GM23338 (cell line): ENCODE data around the gene TNFRSF4. TPM values are rescaled to one million over a fixed set of nuclear protein-coding genes. Genes with fewer than 3 reads are reported as not detected.

Source experiments
- ATAC-seq: fragments of 200-7000 bp; cut with Tn5 transposase; 3 replicates; pipeline ENCODE4 v1.9.1; 2020
- DNase-seq: peaks from one replicate; pipeline ENCODE4 v3.0.0-alpha.2; 2015; ENCODE audit warnings: low spot score
- H2AFZ ChIP-seq: fragments of 200-600 bp; sonication (generic); 2 replicates; pipeline ENCODE4 v1.8.0; 2016; ENCODE audit warnings: antibody characterized with exemption, mild to moderate bottlenecking, moderate library complexity
- H3F3A ChIP-seq: fragments of 200-600 bp; sonication (generic); replicated peaks from 2 replicates; pipeline ENCODE4 v1.8.0; 2017; ENCODE audit warnings: antibody characterized with exemption, mixed run types, low read depth
- H3K27ac ChIP-seq: fragments of 200-600 bp; sonication (generic); 2 replicates; pipeline ENCODE4 v1.6.1; 2016; ENCODE audit warnings: low read depth
- H3K27me3 ChIP-seq: fragments of 200-600 bp; sonication (generic); 2 replicates; pipeline ENCODE4 v1.8.0; 2016; ENCODE audit warnings: mild to moderate bottlenecking, mixed run types, moderate library complexity; ENCODE audit not compliant: insufficient read depth
- H3K36me3 ChIP-seq: fragments of 200-600 bp; sonication (generic); 2 replicates; pipeline ENCODE4 v1.8.0; 2016; ENCODE audit warnings: mild to moderate bottlenecking; ENCODE audit not compliant: insufficient read depth
- H3K4me1 ChIP-seq: fragments of 200-600 bp; sonication (generic); 2 replicates; pipeline ENCODE4 v1.8.0; 2016; ENCODE audit warnings: mild to moderate bottlenecking, moderate library complexity; ENCODE audit not compliant: insufficient read depth
- H3K4me2 ChIP-seq: fragments of 200-600 bp; sonication (generic); 2 replicates; pipeline ENCODE4 v1.7.1; 2017; ENCODE audit warnings: mixed run types
- H3K4me3 ChIP-seq: fragments of 200-600 bp; sonication (generic); 2 replicates; pipeline ENCODE4 v1.6.1; 2016; ENCODE audit warnings: mixed run types
- H3K79me2 ChIP-seq: fragments of 200-600 bp; sonication (generic); replicated peaks from 2 replicates; pipeline ENCODE4 v1.8.0; 2017; ENCODE audit warnings: mild to moderate bottlenecking; ENCODE audit not compliant: insufficient read depth
- H3K9me2 ChIP-seq: fragments of 200-600 bp; sonication (generic); 2 replicates; pipeline ENCODE4 v1.8.0; 2017; ENCODE audit not compliant: insufficient read depth
- H4K20me1 ChIP-seq: fragments of 200-600 bp; sonication (generic); replicated peaks from 2 replicates; pipeline ENCODE4 v1.8.0; 2017; ENCODE audit warnings: mild to moderate bottlenecking; ENCODE audit not compliant: insufficient read depth
- H3K27ac Mint-ChIP-seq: 2 replicates; pipeline ENCODE4 v1.8.0; 2020; ENCODE audit warnings: inconsistent platforms, mild to moderate bottlenecking, moderate library complexity, mixed read lengths
- H3K27me3 Mint-ChIP-seq: 3 replicates; pipeline ENCODE4 v1.8.0; 2022; ENCODE audit warnings: low read depth, mild to moderate bottlenecking, moderate library complexity, mixed read lengths, inconsistent platforms; ENCODE audit not compliant: insufficient read depth, poor library complexity
- H3K36me3 Mint-ChIP-seq: 3 replicates; pipeline ENCODE4 v1.8.0; 2021; ENCODE audit warnings: low read depth, mild to moderate bottlenecking, inconsistent platforms, moderate library complexity, mixed read lengths
- H3K4me1 Mint-ChIP-seq: 3 replicates; pipeline ENCODE4 v1.8.0; 2020; ENCODE audit warnings: mild to moderate bottlenecking, inconsistent platforms, mixed read lengths
- H3K4me3 Mint-ChIP-seq: 3 replicates; pipeline ENCODE4 v1.8.0; 2021; ENCODE audit warnings: moderate library complexity, mild to moderate bottlenecking, inconsistent platforms, mixed read lengths
- H3K9me3 Mint-ChIP-seq: 3 replicates; pipeline ENCODE4 v1.8.0; 2020; ENCODE audit warnings: moderate library complexity, mild to moderate bottlenecking, inconsistent platforms, mixed read lengths
- CREB1 ChIP-seq: fragments of 250-450 bp; sonication (Bioruptor Pico); IDR thresholded peaks from 2 replicates; pipeline ENCODE4 v1.5.0; 2020; ENCODE audit warnings: low read depth, mild to moderate bottlenecking, moderate library complexity
- CTCF ChIP-seq, 2 experiments: fragments of 200-600 bp in 1 of 2; sonication (generic) in 1 of 2; conservative IDR thresholded peaks; 2 replicates each; pipeline versions ENCODE4 v1.5.1 to v1.6.1; 2016 to 2017; ENCODE audit warnings: antibody characterized with exemption in 2 of 2, low read depth in 2 of 2, mild to moderate bottlenecking in 2 of 2, moderate library complexity in 1 of 2
- EZH2phosphoT487 ChIP-seq: fragments of 200-600 bp; sonication (generic); IDR thresholded peaks from one replicate; pipeline ENCODE4 v1.8.1; 2018; ENCODE audit warnings: antibody characterized with exemption; ENCODE audit not compliant: unreplicated experiment
- JUNB ChIP-seq: IDR thresholded peaks from one replicate; pipeline ENCODE4 v1.6.1; 2016; ENCODE audit warnings: antibody characterized with exemption; ENCODE audit not compliant: unreplicated experiment
- NANOG ChIP-seq: IDR thresholded peaks from 2 replicates; pipeline ENCODE4 v1.6.1; 2016; ENCODE audit warnings: antibody characterized with exemption, borderline replicate concordance
- POLR2AphosphoS5 ChIP-seq: IDR thresholded peaks from 2 replicates; pipeline ENCODE4 v1.6.1; 2016; ENCODE audit warnings: antibody characterized with exemption, low read depth
- STAT1 ChIP-seq: IDR thresholded peaks from one replicate; pipeline ENCODE4 v1.6.1; 2016; ENCODE audit warnings: antibody characterized with exemption; ENCODE audit not compliant: unreplicated experiment
- ZNF331 ChIP-seq: fragments of 250-450 bp; sonication (Bioruptor Pico); IDR thresholded peaks from 2 replicates; pipeline ENCODE4 v1.5.0; 2020; ENCODE audit warnings: low read depth, mild to moderate bottlenecking, moderate library complexity
- ZNF462 ChIP-seq: fragments of 250-450 bp; sonication (Bioruptor Pico); IDR thresholded peaks from 2 replicates; pipeline ENCODE4 v1.5.0; 2020; ENCODE audit warnings: mild to moderate bottlenecking, moderate library complexity
- polyA plus RNA-seq: library from polyadenylated mRNA; unstranded; fragments of >200 nt; fragmentation: Nextera tagmentation; extraction: Ambion mirVana; gene quantifications from 2 replicates; pipeline ENCODE4 v1.2.1, GENCODE V29; 2016
- total RNA-seq: library from RNA; depleted of rRNA; stranded (reverse); fragments of >200 nt; shearing (Covaris generic); gene quantifications from 2 replicates; pipeline ENCODE4 v1.2.3, GENCODE V29; 2014

The TNFRSF4 gene
- total and polyA plus RNA-seq, 2 experiments from 2014 or later: not detected

GRCh38 chr1:1259119-1259488 is 45.2 kb upstream of the TNFRSF4 start:
- no peak overlapping the region for H3K4me3 Mint-ChIP-seq
- ATAC-seq (no peak), DNase-seq (no peak)
- peaks cover 19% of the 10 kb centered on the region for H3K27me3 Mint-ChIP-seq
- Histone ChIP-seq H3K36me3 (peaks cover 20% of the 10 kb centered on the region; the same call in 1 of the 2 replicates), H3K27ac (no peak overlapping the region), H3K79me2 (peaks cover 22% of the 10 kb centered on the region), H3K4me2 (no peak overlapping the region), H2AFZ (no peak overlapping the region), H3K4me3 (no peak overlapping the region), H3K27me3 (no peaks in the 10 kb centered on the region), H4K20me1 (peaks cover 18% of the 10 kb centered on the region), H3K9me2 (no peaks in the 10 kb centered on the region), H3F3A (0 out of 2 replicates have a peak, but pooled peaks cover 10% of the 10 kb centered on the region), H3K4me1 (peaks cover 9% of the 10 kb centered on the region)
- peaks cover 22% of the 10 kb centered on the region for H3K4me1 Mint-ChIP-seq
- no peak overlapping the region for H3K27ac Mint-ChIP-seq
- no peaks in the 10 kb centered on the region for H3K9me3 Mint-ChIP-seq
- no peak for TF ChIP-seq CTCF (conservative IDR thresholded peaks at IDR 0.05; ENCODE audit: low read depth in 2 of 2)
- peaks cover 68% of the 10 kb centered on the region for H3K36me3 Mint-ChIP-seq

- peaks cover 6% of the 10 kb centered on the region; the same call in 1 of the 2 replicates for H3K36me3 ChIP-seq
- no peaks in the 10 kb centered on the region for H3K27me3 ChIP-seq
- peaks cover 12% of the 10 kb centered on the region for H4K20me1 ChIP-seq
- Mint-ChIP-seq H3K36me3 (peaks cover 71% of the 10 kb centered on the region), H3K27ac (peak overlapping the region; percentile 86), H3K4me3 (peak overlapping the region; percentile 7; the same call in 1 of the 3 replicates), H3K4me1 (peaks cover 22% of the 10 kb centered on the region), H3K27me3 (peaks cover 13% of the 10 kb centered on the region), H3K9me3 (no peaks in the 10 kb centered on the region)
- H3K4me2 ChIP-seq: peak overlapping the region; percentile 10; the same call in 1 of the 2 replicates
- DNase-seq: no peak
- peak; percentile 13 for ATAC-seq
- H3K79me2 ChIP-seq: peaks cover 12% of the 10 kb centered on the region; the same call in 1 of the 2 replicates
- H3K9me2 ChIP-seq: no peaks in the 10 kb centered on the region
- H3K27ac ChIP-seq: no peak overlapping the region
- H2AFZ ChIP-seq: no peak overlapping the region
- H3K4me1 ChIP-seq: peaks cover 9% of the 10 kb centered on the region
- H3F3A ChIP-seq: 0 out of 2 replicates have a peak, but pooled peaks cover 8% of the 10 kb centered on the region
- H3K4me3 ChIP-seq: no peak overlapping the region
- TF ChIP-seq ZNF462: no peak
- TF ChIP-seq STAT1: no peak
- no peak for TF ChIP-seq CREB1
- no peak for TF ChIP-seq ZNF331 (CRISPR knock-in tag)
- no peak for TF ChIP-seq EZH2phosphoT487
- TF ChIP-seq JUNB: no peak
- no peak for TF ChIP-seq NANOG
- no peak for TF ChIP-seq POLR2AphosphoS5
- TF ChIP-seq CTCF (conservative IDR thresholded peaks at IDR 0.05; ENCODE audit: low read depth in 2 of 2): no peak
Observed at GRCh38 chr1:1256956-1257871, 43.3 kb upstream of the TNFRSF4 start.
